Spinal cord (tissue), 10 donors: ENCODE measurements around the gene TMEM86B. TPM values are rescaled to one million over a fixed set of nuclear protein-coding genes. Genes with fewer than 3 reads are reported as not detected.
"Not testable (repeated sequence)": the region's sequence is repeated elsewhere in the genome, so short reads cannot be mapped to it uniquely, and the experiment has no call there.

Source experiments
- DNase-seq, 6 donors: peaks; one replicate each; pipeline versions ENCODE4 v3.0.0 to v3.0.0-alpha.2; 2013 to 2015; ENCODE audit warnings: low spot score in 6 of 6, low read depth in 4 of 6
- H3K27ac ChIP-seq: one replicate; pipeline ENCODE4 v1.5.1; 2013; ENCODE audit warnings: low read depth, low read length, control low read depth
- H3K27me3 ChIP-seq: one replicate; pipeline ENCODE4 v1.6.1; 2013; ENCODE audit warnings: low read length; ENCODE audit not compliant: control insufficient read depth, insufficient read depth
- H3K36me3 ChIP-seq: one replicate; pipeline ENCODE4 v1.6.1; 2013; ENCODE audit warnings: low read length; ENCODE audit not compliant: control insufficient read depth, insufficient read depth
- H3K4me1 ChIP-seq: one replicate; pipeline ENCODE4 v1.6.1; 2013; ENCODE audit warnings: low read length; ENCODE audit not compliant: control insufficient read depth, insufficient read depth
- H3K4me3 ChIP-seq: one replicate; pipeline ENCODE4 v1.5.1; 2013; ENCODE audit warnings: low read depth, low read length, control low read depth
- H3K9me3 ChIP-seq: one replicate; pipeline ENCODE4 v1.6.1; 2013; ENCODE audit warnings: low read length; ENCODE audit not compliant: control insufficient read depth, insufficient read depth
- WGBS: methylation state at CpG from one replicate; pipeline ENCODE4 v1.1.5; 2013; ENCODE audit warnings: missing lambda C conversion rate; ENCODE audit not compliant: insufficient coverage; 5-methylcytosine and 5-hydroxymethylcytosine counted together
- polyA plus RNA-seq, 2 donors: library from polyadenylated mRNA; unstranded; fragments of 120-200 nt; gene quantifications; one replicate each; pipeline ENCODE4 v1.2.1, GENCODE V29; 2013; ENCODE audit not compliant: insufficient read length in 2 of 2
- total RNA-seq, 2 donors: library from RNA; depleted of rRNA in 1 of 2; stranded (reverse); fragments of 120-200 nt in 1 of 2; fragments of >200 nt in 1 of 2; gene quantifications; one replicate each; pipeline versions ENCODE4 v1.2.3 to v1.2.4, GENCODE V29; 2013 to 2014
- donor health status: healthy.

Gene TMEM86B
- total and polyA plus RNA-seq, 4 donors: 0.59 to 8.0 (median 4.2) TPM

DNA sequence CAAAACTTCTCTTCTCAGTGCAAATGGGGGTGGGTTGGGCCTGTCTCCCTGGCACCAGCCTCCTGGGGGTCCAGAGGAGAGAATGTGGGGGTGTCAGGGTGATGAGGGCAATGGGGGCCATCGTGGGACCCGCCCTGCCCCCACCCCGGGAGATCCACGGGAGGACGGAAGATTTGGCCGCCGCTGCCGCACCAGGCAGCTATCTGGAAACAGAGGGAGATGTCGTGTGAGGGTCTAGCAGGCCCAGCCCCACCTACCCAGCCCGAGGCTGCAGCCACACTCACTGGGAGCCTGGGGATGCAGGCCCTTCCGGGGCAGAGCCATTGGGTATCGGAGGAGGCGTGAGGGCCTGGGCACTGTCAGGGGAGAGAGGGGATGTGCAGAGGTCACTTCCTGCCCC lies 1.8 kb upstream of the TMEM86B start:
- H3K4me1 ChIP-seq: no peaks in the 10 kb centered on the region
- no peak overlapping the region for H3K27ac ChIP-seq
- WGBS: 80% methylated on average over 1 of the region's 13 CpGs
- H3K9me3 ChIP-seq: no peaks in the 10 kb centered on the region
- no peak overlapping the region for H3K4me3 ChIP-seq
- no peak for DNase-seq
- peaks cover 85% of the 10 kb centered on the region for H3K36me3 ChIP-seq
- no peaks in the 10 kb centered on the region for H3K27me3 ChIP-seq

DNA sequence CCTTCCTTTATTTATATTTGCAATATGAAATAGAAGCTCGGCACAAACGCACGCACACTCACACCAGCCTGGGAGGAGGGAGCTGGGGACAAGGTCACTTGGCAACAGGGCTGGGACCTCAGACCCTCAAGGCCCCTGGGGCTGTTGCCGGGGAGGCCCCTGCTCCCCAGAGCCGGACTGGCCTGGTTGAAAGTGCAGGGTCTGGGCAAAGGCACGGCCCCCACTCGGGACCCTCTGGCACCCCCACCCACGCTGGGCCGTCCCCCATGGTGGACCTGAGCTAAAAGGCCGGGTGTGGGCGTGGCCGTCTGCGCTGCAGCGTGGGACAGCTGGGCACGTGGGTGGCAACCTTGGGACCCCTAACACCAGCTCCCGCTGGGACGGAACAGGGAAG lies 1.2 kb upstream of the TMEM86B start:
- DNase-seq: no peak
- Histone ChIP-seq H3K27me3 (no peaks in the 10 kb centered on the region), H3K27ac (no peak overlapping the region), H3K36me3 (peaks cover 85% of the 10 kb centered on the region), H3K4me3 (no peak overlapping the region), H3K9me3 (no peaks in the 10 kb centered on the region), H3K4me1 (no peaks in the 10 kb centered on the region)
- WGBS: 88% methylated on average over 14 of the region's 17 CpGs

DNA sequence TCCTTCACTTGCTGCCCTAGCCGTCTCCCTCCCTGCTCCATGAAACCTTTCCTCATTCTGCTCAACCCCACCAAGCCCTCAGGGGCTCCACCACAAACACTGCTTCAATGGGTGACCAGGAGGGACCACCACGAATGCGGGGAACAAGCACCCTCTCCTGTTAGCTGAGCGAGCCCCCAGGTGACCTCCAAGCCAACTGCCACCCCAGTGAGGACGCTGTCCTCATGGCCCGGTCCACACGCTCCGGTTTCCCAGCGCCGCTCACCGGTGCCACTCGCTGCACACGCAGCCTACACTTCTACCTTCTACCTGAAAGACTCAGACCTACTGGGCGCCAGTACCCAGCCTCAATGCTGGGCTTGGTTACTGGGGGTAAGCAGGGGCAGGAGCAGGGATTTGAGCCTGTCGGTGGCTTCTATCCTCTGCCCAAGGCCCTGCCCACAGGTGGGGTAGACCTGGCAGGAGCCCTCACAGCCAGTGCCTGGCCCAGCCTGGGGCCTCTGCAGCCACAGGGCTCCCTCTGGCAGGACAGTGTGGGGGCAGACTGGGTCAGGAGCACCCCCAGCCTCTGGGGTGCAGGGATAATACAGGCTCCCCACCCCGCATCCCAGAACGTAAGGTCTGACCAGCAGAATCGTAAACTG lies 704 bp upstream of the TMEM86B start:
- Histone ChIP-seq H3K27ac (no peak overlapping the region), H3K36me3 (peaks cover 85% of the 10 kb centered on the region), H3K27me3 (no peaks in the 10 kb centered on the region), H3K4me1 (no peaks in the 10 kb centered on the region), H3K9me3 (no peaks in the 10 kb centered on the region), H3K4me3 (no peak overlapping the region)
- WGBS: 90% methylated on average over 10 of the region's 18 CpGs
- no peak for DNase-seq

DNA sequence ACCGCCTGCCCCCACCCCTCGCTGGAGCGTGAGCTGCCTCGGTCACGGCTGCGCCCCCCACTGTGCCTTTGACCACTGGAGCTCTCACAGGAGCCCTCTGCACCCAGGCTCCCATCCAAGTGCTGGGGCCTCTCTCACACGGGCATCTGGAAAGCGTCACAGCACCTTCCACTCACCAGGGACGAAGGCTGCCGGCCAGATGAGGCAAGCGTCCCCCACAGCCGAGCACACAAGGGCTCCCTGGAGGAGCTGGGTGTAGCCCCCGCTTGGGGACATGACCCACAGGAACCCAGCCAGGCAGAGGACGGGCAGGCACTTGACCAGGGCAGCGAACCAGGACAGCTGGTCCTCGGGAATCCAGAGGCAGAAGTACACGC lies 560 bp downstream of the TMEM86B start:
- no peaks in the 10 kb centered on the region for H3K9me3 ChIP-seq
- WGBS: 69% methylated on average over 17 of the region's 17 CpGs
- peaks cover 92% of the 10 kb centered on the region for H3K36me3 ChIP-seq
- no peaks in the 10 kb centered on the region for H3K4me1 ChIP-seq
- no peak for DNase-seq
- H3K27ac ChIP-seq: no peak overlapping the region
- H3K27me3 ChIP-seq: no peaks in the 10 kb centered on the region
- H3K4me3 ChIP-seq: no peak overlapping the region

DNA sequence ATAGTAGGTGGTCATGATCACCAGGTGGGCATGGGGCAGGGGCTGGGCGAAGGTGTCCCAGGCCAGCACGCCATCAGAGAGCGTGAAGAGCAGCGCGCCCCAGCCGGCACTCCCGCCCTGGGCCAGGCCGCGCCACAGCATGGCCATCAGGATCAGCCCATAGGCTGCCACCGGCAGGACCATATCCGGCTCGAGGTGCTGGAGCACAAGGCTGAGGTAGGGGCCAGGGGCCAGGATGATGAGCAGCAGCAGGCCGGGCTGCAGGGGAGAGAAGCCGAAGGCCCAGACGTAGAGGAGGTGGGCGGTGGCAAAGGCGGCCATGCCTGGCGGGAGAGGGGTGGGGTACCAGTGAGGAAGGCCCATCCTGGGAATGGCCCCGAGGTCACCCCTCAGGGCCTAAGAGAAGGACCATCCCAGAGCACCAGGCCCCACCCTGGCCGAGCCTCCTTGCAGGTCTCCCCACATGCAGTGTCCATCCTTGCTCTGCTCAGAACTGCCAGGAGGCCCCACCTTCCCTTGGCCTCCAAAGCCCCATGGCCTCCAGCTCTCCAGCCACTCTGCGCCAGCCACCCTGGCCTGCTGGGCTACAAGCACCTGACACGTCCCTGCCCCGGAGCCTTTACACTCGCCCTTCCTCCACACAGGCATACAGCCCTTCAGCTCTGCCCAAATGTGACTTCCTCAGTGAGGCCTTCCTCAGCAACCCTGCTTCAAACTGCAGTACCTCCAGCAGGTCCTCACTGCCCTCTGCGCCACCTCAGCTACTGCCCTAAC lies 1.1 kb downstream of the TMEM86B start:
- Histone ChIP-seq H3K27me3 (no peaks in the 10 kb centered on the region), H3K4me3 (no peak overlapping the region), H3K27ac (no peak overlapping the region), H3K36me3 (peaks cover 94% of the 10 kb centered on the region), H3K9me3 (no peaks in the 10 kb centered on the region), H3K4me1 (no peaks in the 10 kb centered on the region)
- DNase-seq: no peak
- WGBS: 92% methylated on average over 25 of the region's 25 CpGs

DNA sequence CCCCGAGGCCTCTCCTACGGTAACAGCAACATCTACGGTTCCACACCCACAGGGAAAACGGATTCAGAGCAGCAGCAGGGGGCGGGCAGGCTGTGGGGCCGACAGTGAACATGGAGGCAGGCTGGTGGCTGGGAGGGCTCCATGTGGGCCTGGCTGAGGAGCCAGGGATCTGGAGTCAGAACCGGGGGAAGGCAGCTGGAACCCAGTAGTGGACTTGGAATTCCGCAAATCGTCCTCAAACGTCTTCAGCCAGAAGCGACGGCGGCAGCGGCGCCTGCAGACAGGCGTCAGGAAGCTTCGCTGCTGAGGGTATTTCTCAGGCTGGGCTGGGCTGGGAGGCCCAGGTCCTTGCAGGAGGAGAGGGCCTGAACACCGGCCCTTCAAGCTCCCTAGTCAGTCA lies 1.8 kb downstream of the TMEM86B start:
- H3K27ac ChIP-seq: no peak overlapping the region
- H3K9me3 ChIP-seq: no peaks in the 10 kb centered on the region
- no peaks in the 10 kb centered on the region for H3K27me3 ChIP-seq
- H3K36me3 ChIP-seq: peaks cover 88% of the 10 kb centered on the region
- no peak for DNase-seq
- H3K4me3 ChIP-seq: no peak overlapping the region
- no peaks in the 10 kb centered on the region for H3K4me1 ChIP-seq
- 73% methylated on average over 18 of the region's 18 CpGs for WGBS

DNA sequence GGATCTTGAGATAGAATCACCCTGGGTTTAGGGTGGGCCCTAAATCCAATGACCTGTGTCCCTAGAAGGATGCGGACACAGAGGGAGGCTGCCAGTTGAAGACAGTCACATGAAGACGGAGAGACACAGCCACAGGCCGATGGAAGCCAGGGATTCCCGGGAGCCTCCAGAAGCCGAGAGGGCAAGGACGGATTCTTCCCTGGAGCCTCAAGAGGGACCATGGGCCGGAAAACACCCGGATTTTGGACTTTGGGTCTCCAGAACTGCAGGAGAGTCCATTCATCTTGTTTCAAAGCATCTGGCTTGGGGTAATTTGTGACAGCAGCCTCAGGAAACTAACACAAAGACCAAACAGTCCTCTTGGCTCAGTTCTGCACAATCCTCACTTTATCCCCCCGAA lies 2.3 kb downstream of the TMEM86B start:
- H3K36me3 ChIP-seq: peaks cover 83% of the 10 kb centered on the region
- H3K27me3 ChIP-seq: no peaks in the 10 kb centered on the region
- 77% methylated on average over 9 of the region's 9 CpGs for WGBS
- H3K4me3 ChIP-seq: no peak overlapping the region
- H3K9me3 ChIP-seq: no peaks in the 10 kb centered on the region
- no peaks in the 10 kb centered on the region for H3K4me1 ChIP-seq
- H3K27ac ChIP-seq: no peak overlapping the region
- DNase-seq: no peak

DNA sequence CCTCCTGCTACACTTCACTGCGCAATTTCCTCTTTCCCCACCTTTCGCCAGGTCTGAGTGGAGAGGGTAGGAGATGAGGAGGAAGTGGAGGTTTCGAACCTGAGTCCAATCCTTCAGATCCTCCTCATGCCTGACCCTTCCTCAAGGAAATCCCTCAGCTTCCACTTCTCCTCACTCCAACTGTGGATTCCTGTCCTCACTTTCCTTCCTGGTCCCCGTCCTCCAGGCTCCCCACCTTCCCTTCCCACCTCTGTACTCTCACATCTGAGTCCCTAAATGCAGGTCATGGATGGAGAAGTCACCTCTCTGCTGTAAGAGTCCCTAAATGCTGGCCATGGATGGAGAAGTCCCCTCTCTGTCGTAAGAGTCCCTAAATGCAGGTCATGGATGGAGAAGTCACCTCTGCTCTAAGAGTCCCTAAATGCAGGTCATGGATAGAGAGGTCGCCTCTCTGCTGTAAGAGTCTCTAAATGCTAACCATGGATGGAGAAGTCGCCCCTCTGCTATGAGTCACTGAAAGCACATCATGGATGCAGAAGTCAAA lies 3.1 kb downstream of the TMEM86B start:
- Histone ChIP-seq H3K36me3 (peaks cover 75% of the 10 kb centered on the region), H3K4me1 (no peaks in the 10 kb centered on the region), H3K27ac (no peak overlapping the region), H3K4me3 (no peak overlapping the region), H3K27me3 (no peaks in the 10 kb centered on the region), H3K9me3 (no peaks in the 10 kb centered on the region)
- WGBS: 98% methylated on average over 4 of the region's 7 CpGs
- no peak for DNase-seq

DNA sequence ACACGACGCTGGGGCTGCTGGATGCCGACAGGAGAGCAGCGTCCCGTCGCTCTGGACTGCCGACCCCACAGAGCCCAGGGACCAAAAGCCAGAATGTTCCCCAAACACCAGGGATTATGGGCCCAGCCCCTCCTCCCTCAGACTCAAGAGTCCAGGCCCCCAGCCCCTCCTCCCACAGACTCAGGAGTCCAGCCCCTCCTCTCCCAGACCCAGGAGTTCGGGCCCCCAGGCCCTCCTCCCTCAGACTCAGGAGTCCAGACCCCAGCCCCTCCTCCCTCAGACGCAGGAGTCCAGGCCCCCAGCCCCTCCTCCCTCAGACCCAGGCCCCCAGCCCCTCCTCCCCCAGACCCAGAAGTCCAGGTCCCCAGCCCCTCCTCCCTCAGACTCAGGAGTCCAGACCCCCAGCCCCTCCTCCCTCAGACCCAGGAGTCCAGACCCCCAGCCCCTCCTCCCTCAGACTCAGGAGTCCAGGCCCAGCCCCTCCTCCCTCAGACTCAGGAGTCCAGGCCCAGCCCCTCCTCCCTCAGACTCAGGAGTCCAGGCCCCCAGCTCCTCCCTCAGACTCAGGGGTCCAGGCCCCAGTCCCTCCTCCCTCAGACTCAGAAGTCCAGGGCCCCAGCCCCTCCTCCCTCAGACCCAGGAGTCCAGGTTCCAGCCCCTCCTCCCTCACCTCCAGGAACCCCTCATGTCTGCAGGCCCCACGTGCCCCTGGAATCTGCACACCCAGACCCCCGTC lies 3.7 kb downstream of the TMEM86B start:
- DNase-seq, H3K27me3 ChIP-seq, H3K4me1 ChIP-seq, H3K4me3 ChIP-seq, H3K9me3 ChIP-seq, H3K27ac ChIP-seq: not testable (repeated sequence)
- 73% methylated on average over 7 of the region's 11 CpGs for WGBS
- H3K36me3 ChIP-seq: peaks cover 69% of the 10 kb centered on the region
